Esophagus muscularis mucosa (tissue), 4 donors: ENCODE results near the gene PPM1G.

Experiments
- CTCF ChIP-seq, 3 experiments: fragments of 200-600 bp in 2 of 3; fragments of 450-650 bp in 1 of 3; sonication (generic) in 2 of 3; IDR thresholded peaks; one replicate each; pipeline ENCODE4 v1.5.1; 2017 to 2019; ENCODE audit warnings: antibody characterized with exemption in 3 of 3, mild to moderate bottlenecking in 2 of 3, moderate library complexity in 1 of 3
- EP300 ChIP-seq: sonication (generic); formaldehyde crosslinking; IDR thresholded peaks from one replicate; pipeline ENCODE4 v1.6.1; 2017; ENCODE audit warnings: antibody characterized with exemption
- POLR2A ChIP-seq: fragments of 450-650 bp; IDR thresholded peaks from one replicate; pipeline ENCODE4 v1.6.1; 2017; ENCODE audit warnings: antibody characterized with exemption, moderate library complexity, mild to moderate bottlenecking, low read depth

DNA sequence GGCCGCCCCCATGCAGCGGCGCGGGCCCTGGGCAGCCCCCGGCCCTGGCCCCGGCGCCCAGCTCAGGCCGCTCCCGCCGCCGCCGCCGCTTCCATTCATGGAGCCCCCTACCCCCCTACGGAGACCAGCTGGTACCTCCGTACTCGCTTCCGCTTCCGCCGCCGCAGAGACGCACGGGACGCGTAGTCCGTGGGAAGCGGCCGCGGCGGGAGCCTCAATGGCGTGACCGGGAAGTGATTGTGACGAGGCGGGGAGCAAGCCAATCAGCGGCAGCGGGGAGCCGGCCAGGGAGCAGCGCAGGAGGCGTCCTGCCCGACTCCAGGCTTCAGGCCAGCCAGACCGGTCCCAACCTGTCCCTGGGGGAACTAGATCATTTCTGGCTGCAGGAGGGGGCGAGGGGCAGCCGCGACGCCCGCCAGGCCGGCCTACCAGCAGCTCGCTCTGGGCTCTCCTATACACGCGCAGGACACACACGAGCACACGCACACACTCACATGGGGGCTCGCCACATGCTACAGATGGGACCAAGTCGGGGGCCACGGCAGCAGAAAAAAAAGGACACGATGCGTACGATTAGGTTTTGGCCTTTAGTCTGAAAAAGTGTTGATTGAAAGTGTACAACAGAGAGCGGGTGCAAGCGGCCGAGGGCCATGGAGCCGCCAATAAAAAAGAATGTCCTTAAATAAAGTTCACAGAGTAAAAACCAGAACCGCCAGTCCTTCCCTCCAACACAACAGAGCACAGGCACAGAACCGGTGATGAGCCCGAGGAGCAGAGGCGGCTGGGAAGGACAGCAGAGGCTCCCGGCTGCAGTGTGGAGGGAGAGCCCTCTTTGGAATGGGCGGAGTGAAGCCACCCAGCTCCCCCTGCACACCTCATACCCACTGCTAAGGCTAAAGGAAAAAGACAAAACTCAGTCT, 28.5 kb downstream of the PPM1G start, which contains the start of gene ZNF513:
- TF ChIP-seq EP300 = no peak
- TF ChIP-seq POLR2A = no peak
- no peak for TF ChIP-seq CTCF (IDR thresholded peaks at IDR 0.05)
